SH-SY5Y (cell line): Measurements from ENCODE around the gene HECTD4.

Experiments
- GATA2 ChIP-seq: IDR thresholded peaks from 2 replicates; pipeline ENCODE4 v1.6.1; 2011; ENCODE audit warnings: mild to moderate bottlenecking, low read depth, low read length
- GATA3 ChIP-seq: IDR thresholded peaks from 2 replicates; pipeline ENCODE4 v1.6.1; 2011; ENCODE audit warnings: low read depth, mild to moderate bottlenecking, low read length, moderate library complexity

DNA sequence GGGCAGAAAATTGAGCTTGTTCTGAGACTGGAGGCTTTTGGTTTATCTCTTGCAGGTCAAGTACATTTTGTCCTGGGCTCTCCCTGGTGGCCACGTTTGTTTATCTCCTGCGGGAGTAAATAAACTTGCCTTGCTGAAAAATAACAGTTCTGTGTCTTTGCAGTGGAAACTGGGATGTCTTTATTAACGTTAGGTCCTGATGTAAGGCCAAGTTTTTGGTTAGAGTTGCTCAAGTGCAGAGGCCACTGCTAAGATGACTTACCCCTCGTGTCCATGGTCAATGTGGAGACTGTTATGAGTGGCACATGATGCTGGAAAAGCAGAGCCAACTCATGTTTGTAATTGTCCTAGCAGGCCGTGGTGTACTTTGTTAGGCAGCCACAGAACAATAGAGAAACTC is 40.3 kb upstream of the HECTD4 start:
- no peak for TF ChIP-seq GATA2
- no peak for TF ChIP-seq GATA3
